HepG2 (cell line): ENCODE results near the gene GAGE12J. TPM values are rescaled to one million over a fixed set of nuclear protein-coding genes. Genes with fewer than 3 reads are reported as not detected.
"Not testable (repeated sequence)": the region's sequence is repeated elsewhere in the genome, so short reads cannot be mapped to it uniquely, and the experiment has no call there.

Experiments
- ATAC-seq: fragments of 200-7000 bp; cut with Tn5 transposase; 3 replicates; pipeline ENCODE4 v1.9.1; 2020; ENCODE audit warnings: mild to moderate bottlenecking, moderate library complexity
- BruUV-seq: library from RNA; stranded (reverse); fragments of 400-500 nt; replicated peaks from 2 replicates; lab custom pipeline; 2021; lab: Mats Ljungman, UMichigan
- CTCF ChIA-PET: fragments of 300-600 bp; formaldehyde crosslinking; extraction: SDS; loops from one replicate; lab custom pipeline; 2021; ENCODE audit warnings: low total read pairs, inconsistent platforms, low intra/inter-chr PET ratio; lab: Yijun Ruan, JAX
- POLR2A ChIA-PET: fragments of 350-600 bp; sonication (Branson Sonifier 250); formaldehyde crosslinking; loops from one replicate; lab custom pipeline; 2020; ENCODE audit warnings: antibody characterized with exemption, inconsistent platforms; lab: Yijun Ruan, JAX
- DNase-seq: peaks from one replicate; pipeline ENCODE4 v3.0.0-alpha.2; 2015; ENCODE audit warnings: low spot score
- FAIRE-seq: peaks from 3 replicates; lab custom pipeline; 2011; peaks lifted over from hg19 to GRCh38; lab: Jason Lieb, UNC
- H2AFZ ChIP-seq: one replicate; pipeline ENCODE4 v1.6.1; 2011; ENCODE audit warnings: low read length, inconsistent platforms
- H3K27ac ChIP-seq: fragments of 300-600 bp; 3 replicates; pipeline ENCODE4 v1.8.0; 2011; ENCODE audit warnings: mixed run types, mild to moderate bottlenecking, mixed read lengths, low read length, inconsistent platforms; ENCODE audit not compliant: insufficient read depth; ENCODE audit errors: extremely low read length
- H3K27me3 ChIP-seq, 2 experiments: fragments of 200-600 bp in 1 of 2; 2 replicates in 1 of 2; 3 replicates in 1 of 2; pipeline versions ENCODE4 v1.6.0 to v1.8.0; 2011; ENCODE audit warnings: low read length in 2 of 2, mild to moderate bottlenecking in 2 of 2, moderate library complexity in 2 of 2, inconsistent platforms in 1 of 2; ENCODE audit not compliant: insufficient read depth in 2 of 2, control insufficient read depth in 1 of 2
- H3K36me3 ChIP-seq, 2 experiments: fragments of 200-600 bp in 1 of 2; replicated peaks in 1 of 2; 2 replicates in 1 of 2; 3 replicates in 1 of 2; pipeline versions ENCODE4 v1.5.1 to v1.8.0; 2011; ENCODE audit warnings: low read length in 2 of 2, inconsistent platforms in 1 of 2; ENCODE audit not compliant: insufficient read depth in 2 of 2, control insufficient read depth in 1 of 2
- H3K4me1 ChIP-seq: 2 replicates; pipeline ENCODE4 v1.5.1; 2012; ENCODE audit warnings: low read length, inconsistent platforms; ENCODE audit not compliant: insufficient read depth
- H3K4me2 ChIP-seq: 2 replicates; pipeline ENCODE4 v1.6.0; 2011; ENCODE audit warnings: low read depth, low read length, inconsistent platforms
- H3K4me3 ChIP-seq, 3 experiments: fragments of 200-600 bp in 1 of 3; sonication (generic), shearing (Covaris generic) in 1 of 3; replicated peaks in 1 of 3; 2 replicates each; pipeline ENCODE4 v1.5.1; 2011 to 2016; ENCODE audit warnings: low read length in 3 of 3, inconsistent platforms in 2 of 3, low read depth in 2 of 3, mild to moderate bottlenecking in 2 of 3, control low read depth in 1 of 3, mixed read lengths in 1 of 3; ENCODE audit not compliant: insufficient read depth in 1 of 3
- H3K79me2 ChIP-seq: one replicate; pipeline ENCODE4 v1.6.1; 2011; ENCODE audit warnings: low read length, inconsistent platforms; ENCODE audit not compliant: insufficient read depth
- H3K9ac ChIP-seq: 2 replicates; pipeline ENCODE4 v1.6.0; 2011; ENCODE audit warnings: mild to moderate bottlenecking, low read depth, low read length, inconsistent platforms; ENCODE audit not compliant: insufficient read depth
- H3K9me3 ChIP-seq: 2 replicates; pipeline ENCODE4 v1.5.1; 2012; ENCODE audit warnings: mild to moderate bottlenecking, low read length
- H4K20me1 ChIP-seq: 2 replicates; pipeline ENCODE4 v1.6.0; 2011; ENCODE audit warnings: inconsistent platforms, mild to moderate bottlenecking, low read length, moderate library complexity; ENCODE audit not compliant: insufficient read depth
- HOXD1 ChIP-seq: sonication (generic); formaldehyde crosslinking; IDR thresholded peaks from 2 replicates; pipeline ENCODE4 v1.5.0; 2020; ENCODE audit warnings: missing genetic modification reagents
- NR1H2 ChIP-seq: sonication (generic); formaldehyde crosslinking; IDR thresholded peaks from 2 replicates; pipeline ENCODE4 v1.8.1; 2022; ENCODE audit warnings: low read depth, missing genetic modification reagents, borderline replicate concordance
- NR3C1 ChIP-seq: sonication (generic); formaldehyde crosslinking; IDR thresholded peaks from 2 replicates; pipeline ENCODE4 v1.4.0; 2020; ENCODE audit warnings: missing genetic modification reagents
- ZNF225 ChIP-seq: sonication (generic); formaldehyde crosslinking; IDR thresholded peaks from 2 replicates; pipeline ENCODE4 v1.4.0; 2020; ENCODE audit warnings: mild to moderate bottlenecking, missing genetic modification reagents
- ZNF670 ChIP-seq: sonication (generic); formaldehyde crosslinking; IDR thresholded peaks from 2 replicates; pipeline ENCODE4 v1.8.0; 2022; ENCODE audit warnings: mild to moderate bottlenecking, missing genetic modification reagents, borderline replicate concordance
- ZNF704 ChIP-seq: sonication (generic); formaldehyde crosslinking; IDR thresholded peaks from 2 replicates; pipeline ENCODE4 v1.8.1; 2023; ENCODE audit warnings: mild to moderate bottlenecking, inconsistent platforms, moderate library complexity, missing genetic modification reagents, borderline replicate concordance
- ZNF780A ChIP-seq: sonication (generic); formaldehyde crosslinking; IDR thresholded peaks from 2 replicates; pipeline ENCODE4 v1.8.0; 2022; ENCODE audit warnings: mild to moderate bottlenecking, missing genetic modification reagents, moderate library complexity
- ZNF782 ChIP-seq: sonication (generic); formaldehyde crosslinking; IDR thresholded peaks from 2 replicates; pipeline ENCODE4 v1.4.0; 2020; ENCODE audit warnings: missing genetic modification reagents, mild to moderate bottlenecking, borderline replicate concordance
- WGBS: methylation state at CpG from one replicate; pipeline ENCODE4 v1.1.6; 2017; ENCODE audit warnings: low lambda C conversion rate; 5-methylcytosine and 5-hydroxymethylcytosine counted together
- in situ Hi-C: cut with HindIII; loops from 2 replicates; pipeline ENCODE4 v1.10.0; 2017; ENCODE audit warnings: low pct_unique_long_range_greater_than_20kb; ENCODE audit not compliant: extremely low pct_ligation_motif_present
- intact Hi-C: fragments of 100-400 bp; cut with micrococcal nuclease; formaldehyde crosslinking; loops from one replicate; pipeline ENCODE4 v1.10.0; 2022; ENCODE audit not compliant: unreplicated experiment
- polyA plus RNA-seq, 8 experiments: library from polyadenylated mRNA; depleted of rRNA in 3 of 8; stranded (reverse) in 7 of 8; unstranded in 1 of 8; fragments of >200 nt; fragmentation: Illumina TruSeq in 4 of 8; extraction: Trizol in 4 of 8; gene quantifications; 2 replicates each; pipeline versions ENCODE4 v1.2.1 to v1.2.3, GENCODE V29; 2011 to 2016; ENCODE audit warnings: low read depth in 4 of 8, missing spikeins in 1 of 8, mixed read lengths in 1 of 8; ENCODE audit not compliant: insufficient read depth in 1 of 8
- total RNA-seq, 5 experiments: library from RNA; depleted of rRNA; stranded (reverse); fragments of >200 nt; fragmentation: Illumina TruSeq; extraction: Trizol; gene quantifications; 2 replicates each; pipeline ENCODE4 v1.2.3, GENCODE V29; 2016; ENCODE audit warnings: low read depth in 1 of 5

GAGE12J gene
- total and polyA plus RNA-seq, 2 of the 13 experiments (the other 11 are each of a cell fraction or from before 2014, with no cell fraction given), result not detected

GRCh38 chrX:49307775-49308174 lies 14.1 kb upstream of the GAGE12J start:
- in situ Hi-C loops, ATAC-seq, FAIRE-seq: not testable (repeated sequence)

DNA sequence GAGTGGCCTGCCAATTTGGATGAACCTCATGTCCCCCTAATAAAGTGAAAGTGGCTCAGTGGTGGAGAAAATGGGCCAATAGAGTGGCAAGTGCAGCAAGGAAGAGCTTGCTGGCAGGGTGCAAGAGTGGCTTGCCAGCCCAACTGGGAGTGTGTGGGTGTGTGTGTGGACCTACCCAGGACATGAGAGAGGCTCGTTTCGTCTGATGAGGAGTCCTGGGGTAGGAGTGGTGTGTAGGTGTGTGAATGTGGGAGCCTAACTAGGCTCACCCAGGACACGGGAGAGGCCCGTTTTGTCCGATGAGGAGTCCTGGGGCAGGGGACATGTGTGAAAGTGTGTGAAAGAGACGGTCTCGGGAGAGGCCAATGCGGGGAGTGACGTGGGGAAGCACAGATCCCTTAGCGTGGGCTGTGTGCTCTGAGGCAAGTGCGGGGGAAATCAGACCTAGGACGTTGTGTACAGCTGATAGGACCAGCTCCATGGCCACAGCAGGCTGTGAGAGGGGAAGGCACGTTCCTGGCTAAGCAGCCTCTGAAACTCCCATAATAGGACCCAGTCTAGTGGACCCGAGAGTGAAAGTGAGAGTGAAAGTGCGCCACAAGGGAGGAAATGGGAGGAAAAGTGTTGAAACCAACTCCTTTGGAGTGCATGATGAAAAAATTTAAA lies 13.1 kb upstream of the GAGE12J start:
- peak overlapping the region; percentile 7 to 33 (median 28); a peak in 4 of 6 replicates for H3K4me3 ChIP-seq
- POLR2A ChIA-PET, result no interaction called here
- FAIRE-seq, result peak; percentile 21

More at GRCh38 chrX:49307775-49308174, 14.1 kb upstream of the GAGE12J start:
- BruUV-seq, POLR2A ChIA-PET, H4K20me1 ChIP-seq, H3K27ac ChIP-seq, CTCF ChIA-PET, DNase-seq, H3K27me3 ChIP-seq, H3K79me2 ChIP-seq, H3K4me3 ChIP-seq, H2AFZ ChIP-seq, H3K9me3 ChIP-seq, H3K4me1 ChIP-seq, intact Hi-C loops, H3K9ac ChIP-seq, H3K36me3 ChIP-seq, H3K4me2 ChIP-seq: not testable (repeated sequence)
- WGBS, result 11% methylated on average over 1 of the region's 2 CpGs

More for the DNA sequence above, 13.1 kb upstream of the GAGE12J start:
- peak overlapping the region; percentile 60 for H3K4me2 ChIP-seq
- intact Hi-C loops (no loop called here), in situ Hi-C loops (no loop called here)
- no peak for TF ChIP-seq NR1H2
- TF ChIP-seq ZNF225 (CRISPR knock-in tag), result no peak
- TF ChIP-seq HOXD1 (CRISPR knock-in tag), result no peak
- no peak for TF ChIP-seq ZNF670
- TF ChIP-seq ZNF780A, result no peak
- no peak for TF ChIP-seq ZNF782 (CRISPR knock-in tag)
- no peak for TF ChIP-seq ZNF704 (CRISPR knock-in tag)
- no peak for TF ChIP-seq NR3C1
- H3K9me3 ChIP-seq, result no peaks in the 10 kb centered on the region
- no peak overlapping the region for H3K27ac ChIP-seq
- no peaks in the 10 kb centered on the region for H3K4me1 ChIP-seq
- no peak overlapping the region for H3K9ac ChIP-seq
- BruUV-seq, result no TSS peak
- no peak for DNase-seq
- H3K36me3 ChIP-seq, result no peaks in the 10 kb centered on the region
- no peak overlapping the region for H2AFZ ChIP-seq
- no peaks in the 10 kb centered on the region for H3K79me2 ChIP-seq
- WGBS, result 50% methylated on average over 15 of the region's 15 CpGs
- H4K20me1 ChIP-seq, result no peaks in the 10 kb centered on the region
- peak; percentile 53 for ATAC-seq
- CTCF ChIA-PET, result no interaction called here
- no peaks in the 10 kb centered on the region; a peak in 1 of 5 replicates for H3K27me3 ChIP-seq
